Ovary (tissue), 3 donors: ENCODE measurements around the gene DSP.

Experiments used
- EP300 ChIP-seq: sonication (generic); formaldehyde crosslinking; IDR thresholded peaks from one replicate; pipeline ENCODE4 v1.6.1; 2017; ENCODE audit warnings: antibody characterized with exemption
- POLR2A ChIP-seq: fragments of 450-650 bp; IDR thresholded peaks from one replicate; pipeline ENCODE4 v1.6.1; 2017; ENCODE audit warnings: antibody characterized with exemption, mild to moderate bottlenecking, moderate library complexity
- TF ChIP-seq, protein P1 (sequence below), 3 donors: fragments of 450-650 bp in 2 of 3; fragments of 200-600 bp in 1 of 3; IDR thresholded peaks; one replicate each; pipeline versions ENCODE4 v1.5.1 to v1.8.0; 2016 to 2022; ENCODE audit warnings: antibody characterized with exemption in 3 of 3, mild to moderate bottlenecking in 1 of 3
- donor health status: DM: no; HTN: no; CAD: no.

DNA sequence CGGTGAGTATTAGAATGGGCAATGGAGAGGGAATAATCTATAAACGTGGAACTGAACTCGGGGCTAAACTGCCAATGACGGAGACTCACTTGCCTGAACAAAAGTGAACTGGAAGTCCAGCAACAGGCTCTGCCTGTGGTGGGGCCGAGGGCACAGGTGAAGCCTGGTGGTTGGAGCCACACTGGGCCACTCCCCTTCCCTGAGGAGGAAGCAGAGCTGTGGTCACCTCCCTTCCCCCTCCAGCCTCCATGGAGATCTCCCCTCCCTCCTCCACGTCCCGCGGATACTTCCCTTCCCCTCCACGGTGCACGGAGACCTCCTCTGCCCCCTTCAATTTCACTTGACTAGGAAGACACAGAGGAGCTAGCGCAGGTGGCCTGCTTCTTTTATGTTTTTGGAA lies 14.7 kb upstream of the DSP start:
- TF ChIP-seq, protein P1, sequence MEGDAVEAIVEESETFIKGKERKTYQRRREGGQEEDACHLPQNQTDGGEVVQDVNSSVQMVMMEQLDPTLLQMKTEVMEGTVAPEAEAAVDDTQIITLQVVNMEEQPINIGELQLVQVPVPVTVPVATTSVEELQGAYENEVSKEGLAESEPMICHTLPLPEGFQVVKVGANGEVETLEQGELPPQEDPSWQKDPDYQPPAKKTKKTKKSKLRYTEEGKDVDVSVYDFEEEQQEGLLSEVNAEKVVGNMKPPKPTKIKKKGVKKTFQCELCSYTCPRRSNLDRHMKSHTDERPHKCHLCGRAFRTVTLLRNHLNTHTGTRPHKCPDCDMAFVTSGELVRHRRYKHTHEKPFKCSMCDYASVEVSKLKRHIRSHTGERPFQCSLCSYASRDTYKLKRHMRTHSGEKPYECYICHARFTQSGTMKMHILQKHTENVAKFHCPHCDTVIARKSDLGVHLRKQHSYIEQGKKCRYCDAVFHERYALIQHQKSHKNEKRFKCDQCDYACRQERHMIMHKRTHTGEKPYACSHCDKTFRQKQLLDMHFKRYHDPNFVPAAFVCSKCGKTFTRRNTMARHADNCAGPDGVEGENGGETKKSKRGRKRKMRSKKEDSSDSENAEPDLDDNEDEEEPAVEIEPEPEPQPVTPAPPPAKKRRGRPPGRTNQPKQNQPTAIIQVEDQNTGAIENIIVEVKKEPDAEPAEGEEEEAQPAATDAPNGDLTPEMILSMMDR (IDR thresholded peaks at IDR 0.05): no peak
- no peak for TF ChIP-seq POLR2A
- no peak for TF ChIP-seq EP300
